IPS-15b (cell line): ENCODE measurements around the gene SLC38A6.

Experiments
- H3K27me3 ChIP-seq: one replicate; pipeline ENCODE4 v1.6.1; 2013; ENCODE audit warnings: low read length; ENCODE audit not compliant: control insufficient read depth, insufficient read depth
- H3K36me3 ChIP-seq: one replicate; pipeline ENCODE4 v1.6.1; 2013; ENCODE audit warnings: low read length; ENCODE audit not compliant: control insufficient read depth, insufficient read depth
- H3K4me1 ChIP-seq: one replicate; pipeline ENCODE4 v1.6.1; 2013; ENCODE audit warnings: mild to moderate bottlenecking, low read length; ENCODE audit not compliant: control insufficient read depth, insufficient read depth
- H3K4me3 ChIP-seq: one replicate; pipeline ENCODE4 v1.5.1; 2013; ENCODE audit warnings: low read depth, low read length
- H3K9ac ChIP-seq: one replicate; pipeline ENCODE4 v1.6.1; 2013; ENCODE audit warnings: low read depth, mild to moderate bottlenecking, low read length
- H3K9me3 ChIP-seq: one replicate; pipeline ENCODE4 v1.6.1; 2013; ENCODE audit warnings: mild to moderate bottlenecking, low read length; ENCODE audit not compliant: control insufficient read depth, insufficient read depth

Gene SLC38A6

DNA sequence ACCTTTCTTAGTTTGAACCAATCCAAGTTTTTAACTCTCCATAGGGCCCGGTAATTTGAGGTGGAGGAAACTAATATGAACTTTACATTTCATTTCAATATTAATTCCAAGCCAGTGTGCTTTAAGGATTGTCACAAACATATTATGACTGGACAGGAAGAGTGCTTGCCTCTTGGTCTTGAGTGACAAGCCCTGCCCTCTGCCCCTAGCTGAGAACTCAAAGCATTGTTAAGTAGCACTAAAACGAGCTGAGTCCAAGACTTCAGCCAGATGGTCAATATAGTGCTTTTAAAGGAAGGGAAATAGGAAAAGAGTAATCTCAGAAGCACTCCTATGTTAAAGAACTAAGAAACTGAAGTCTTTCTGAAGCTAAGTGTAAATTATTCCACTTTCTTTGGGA is 17.3 kb upstream of the SLC38A6 start:
- Histone ChIP-seq H3K9me3 (no peaks in the 10 kb centered on the region), H3K9ac (no peak overlapping the region), H3K4me3 (no peak overlapping the region), H3K27me3 (no peaks in the 10 kb centered on the region), H3K36me3 (no peaks in the 10 kb centered on the region), H3K4me1 (no peaks in the 10 kb centered on the region)

DNA sequence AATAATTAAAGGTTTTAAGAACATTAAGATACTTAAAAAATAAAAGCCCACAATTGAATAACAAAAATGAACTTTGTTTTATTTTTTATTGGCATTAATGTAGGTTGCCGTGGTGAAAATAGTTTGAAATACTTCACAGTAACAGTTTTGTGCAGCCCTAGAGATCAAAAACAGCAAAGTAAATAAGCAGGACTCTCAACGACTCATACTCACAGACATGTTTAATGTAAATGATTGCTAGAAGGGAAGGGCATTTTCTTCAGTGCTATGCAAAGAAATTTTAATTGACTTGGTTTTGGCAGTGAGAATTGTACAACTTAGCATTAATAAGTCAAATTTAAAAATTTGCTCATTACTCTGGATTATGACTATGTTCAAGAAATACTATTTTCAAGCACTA is 16.1 kb upstream of the SLC38A6 start:
- Histone ChIP-seq H3K9me3 (no peaks in the 10 kb centered on the region), H3K9ac (no peak overlapping the region), H3K27me3 (no peaks in the 10 kb centered on the region), H3K4me3 (no peak overlapping the region), H3K36me3 (no peaks in the 10 kb centered on the region), H3K4me1 (no peaks in the 10 kb centered on the region)

DNA sequence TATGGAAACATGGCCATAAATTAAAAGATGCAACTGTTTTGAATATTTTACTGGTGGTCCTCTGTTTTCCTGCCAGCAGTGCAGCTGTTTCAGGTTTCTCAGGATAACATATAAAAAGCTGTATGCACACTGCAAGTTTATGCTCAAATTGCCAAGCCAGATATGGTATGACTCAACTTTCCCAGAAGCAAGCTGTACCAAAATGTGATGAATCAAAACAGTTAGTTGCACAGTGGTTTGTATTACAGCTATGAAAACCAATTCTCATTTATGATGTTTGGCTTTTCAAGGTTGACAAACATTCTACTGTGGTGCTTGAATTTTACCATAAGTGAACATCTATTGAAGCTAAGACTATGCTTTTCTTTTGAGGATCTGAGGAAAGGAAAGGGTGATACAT is 15.6 kb upstream of the SLC38A6 start:
- H3K4me3 ChIP-seq, result no peak overlapping the region
- H3K9ac ChIP-seq, result no peak overlapping the region
- H3K9me3 ChIP-seq, result no peaks in the 10 kb centered on the region
- no peaks in the 10 kb centered on the region for H3K4me1 ChIP-seq
- H3K36me3 ChIP-seq, result no peaks in the 10 kb centered on the region
- H3K27me3 ChIP-seq, result no peaks in the 10 kb centered on the region

DNA sequence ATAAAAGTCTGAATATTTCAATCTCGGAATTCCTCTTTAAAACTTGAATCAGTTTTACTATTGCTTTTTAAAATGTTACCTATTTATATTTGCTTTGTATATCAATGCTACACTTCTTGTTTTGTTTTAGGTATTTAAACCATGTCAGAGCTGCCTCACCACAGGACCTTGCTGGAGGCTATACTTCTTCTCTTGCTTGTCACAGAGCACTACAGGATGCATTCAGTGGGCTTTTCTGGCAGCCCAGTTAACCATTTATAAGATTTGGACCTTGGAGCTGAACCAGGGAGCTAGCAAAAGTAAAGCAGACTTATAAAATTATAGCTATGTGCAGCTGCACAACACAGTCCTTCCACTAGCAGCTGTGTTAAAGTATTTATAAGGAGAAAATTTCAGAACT is 12.9 kb upstream of the SLC38A6 start:
- no peaks in the 10 kb centered on the region for H3K4me1 ChIP-seq
- no peaks in the 10 kb centered on the region for H3K27me3 ChIP-seq
- H3K36me3 ChIP-seq, result no peaks in the 10 kb centered on the region
- H3K9me3 ChIP-seq, result no peaks in the 10 kb centered on the region
- H3K4me3 ChIP-seq, result no peak overlapping the region
- H3K9ac ChIP-seq, result no peak overlapping the region

DNA sequence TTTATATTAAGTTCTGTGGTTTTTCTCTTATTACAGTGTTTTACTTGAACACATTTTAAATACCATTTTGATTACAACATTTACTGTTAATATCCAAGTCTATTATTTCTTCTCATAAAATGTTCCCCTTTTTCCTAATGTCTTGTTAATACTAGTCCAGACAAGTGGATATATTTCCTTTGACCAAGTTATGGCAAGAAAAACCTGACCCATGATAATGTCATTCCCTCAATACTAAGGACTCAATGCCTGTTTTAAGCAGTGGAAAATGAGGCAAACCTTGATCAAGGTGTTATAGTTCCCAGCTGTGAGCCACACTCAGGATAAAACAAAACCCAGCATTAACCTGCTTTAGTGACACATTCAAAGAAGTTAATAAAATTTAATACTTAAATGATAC is 12.4 kb upstream of the SLC38A6 start:
- no peaks in the 10 kb centered on the region for H3K36me3 ChIP-seq
- H3K9me3 ChIP-seq, result no peaks in the 10 kb centered on the region
- H3K4me3 ChIP-seq, result no peak overlapping the region
- H3K27me3 ChIP-seq, result no peaks in the 10 kb centered on the region
- no peaks in the 10 kb centered on the region for H3K4me1 ChIP-seq
- H3K9ac ChIP-seq, result no peak overlapping the region

DNA sequence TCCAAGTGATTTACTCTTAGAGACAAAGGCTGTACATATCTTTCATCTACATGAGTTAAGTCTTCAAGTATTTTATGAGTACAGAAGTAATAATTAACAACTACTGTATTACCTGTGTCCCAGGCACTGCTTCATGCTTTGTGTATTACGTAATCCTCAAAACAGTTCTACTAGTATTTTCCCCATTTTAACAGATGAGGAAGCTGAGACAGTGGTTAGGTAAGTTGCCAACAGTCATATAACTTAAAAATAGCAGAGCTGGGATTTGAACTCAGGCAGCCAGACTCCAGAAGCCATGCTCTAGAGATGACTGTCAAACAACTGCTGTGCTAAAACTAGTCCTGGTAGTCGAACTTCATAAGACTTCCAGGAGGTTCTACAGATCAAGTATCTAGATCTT is 10.9 kb upstream of the SLC38A6 start:
- Histone ChIP-seq H3K4me3 (no peak overlapping the region), H3K4me1 (no peaks in the 10 kb centered on the region), H3K27me3 (no peaks in the 10 kb centered on the region), H3K9me3 (no peaks in the 10 kb centered on the region), H3K36me3 (no peaks in the 10 kb centered on the region), H3K9ac (no peak overlapping the region)

DNA sequence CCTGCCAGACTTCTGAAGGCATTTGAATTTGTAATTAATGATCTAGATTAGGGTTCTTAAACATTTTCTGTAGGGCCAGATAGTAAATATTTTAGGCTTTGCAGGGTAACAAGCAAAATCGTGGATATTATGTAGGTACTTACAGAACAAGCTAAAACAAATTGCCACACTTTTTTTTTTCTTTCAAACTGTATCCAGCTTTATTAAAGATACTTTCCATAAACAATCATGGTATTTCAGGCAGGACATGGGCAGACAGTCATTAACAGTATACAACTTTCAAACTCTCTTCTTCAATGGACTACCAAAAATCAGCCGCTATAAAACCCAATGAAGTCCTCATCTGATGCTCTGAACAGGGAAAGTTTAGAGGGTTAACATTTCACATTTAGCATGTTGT is 9.8 kb upstream of the SLC38A6 start:
- H3K27me3 ChIP-seq, result no peaks in the 10 kb centered on the region
- H3K36me3 ChIP-seq, result no peaks in the 10 kb centered on the region
- H3K4me3 ChIP-seq, result no peak overlapping the region
- no peaks in the 10 kb centered on the region for H3K9me3 ChIP-seq
- H3K9ac ChIP-seq, result no peak overlapping the region
- no peaks in the 10 kb centered on the region for H3K4me1 ChIP-seq

DNA sequence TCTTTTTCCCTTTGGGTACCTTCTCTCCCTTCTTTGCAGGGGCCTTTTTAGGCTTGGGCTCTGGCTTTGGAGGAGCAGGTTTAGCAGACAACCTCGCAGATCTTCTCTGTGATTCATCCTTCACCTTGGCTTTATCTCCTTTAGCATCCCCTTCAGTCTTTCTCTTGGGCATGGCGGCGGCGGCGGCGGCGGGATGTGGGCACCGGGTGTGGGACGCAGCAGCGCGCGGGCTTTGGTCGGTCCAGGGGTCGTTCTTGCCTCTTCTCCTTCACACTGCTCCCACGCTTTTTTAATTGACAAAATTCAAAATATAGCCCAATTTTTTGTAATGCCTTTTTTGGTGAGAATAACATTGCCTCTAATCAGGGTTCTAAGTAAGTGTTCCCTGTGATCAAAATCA is 8.8 kb upstream of the SLC38A6 start:
- H3K4me1 ChIP-seq, result no peaks in the 10 kb centered on the region
- no peak overlapping the region for H3K9ac ChIP-seq
- H3K9me3 ChIP-seq, result no peaks in the 10 kb centered on the region
- H3K36me3 ChIP-seq, result no peaks in the 10 kb centered on the region
- H3K27me3 ChIP-seq, result no peaks in the 10 kb centered on the region
- H3K4me3 ChIP-seq, result no peak overlapping the region

DNA sequence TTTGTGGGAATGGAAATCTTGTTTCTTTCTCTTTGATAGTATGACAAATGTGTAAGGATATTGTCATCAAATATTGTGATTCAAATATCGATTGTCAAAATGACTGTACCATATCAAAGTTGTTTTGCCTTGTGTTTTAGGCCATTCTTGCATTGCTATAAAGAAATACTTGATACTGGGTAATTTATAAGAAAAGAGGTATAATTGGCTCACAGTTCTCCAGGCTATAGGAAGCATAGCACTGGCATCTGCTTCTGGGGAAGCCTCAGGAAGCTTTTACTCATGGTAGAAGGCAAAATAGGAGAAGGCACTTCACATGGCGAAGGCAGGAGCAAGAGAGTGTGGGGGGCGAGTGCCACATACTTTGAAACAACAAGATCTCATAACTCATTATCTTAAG is 8.0 kb upstream of the SLC38A6 start:
- H3K9me3 ChIP-seq, result no peaks in the 10 kb centered on the region
- H3K36me3 ChIP-seq, result no peaks in the 10 kb centered on the region
- no peaks in the 10 kb centered on the region for H3K4me1 ChIP-seq
- no peaks in the 10 kb centered on the region for H3K27me3 ChIP-seq
- no peak overlapping the region for H3K4me3 ChIP-seq
- no peak overlapping the region for H3K9ac ChIP-seq

DNA sequence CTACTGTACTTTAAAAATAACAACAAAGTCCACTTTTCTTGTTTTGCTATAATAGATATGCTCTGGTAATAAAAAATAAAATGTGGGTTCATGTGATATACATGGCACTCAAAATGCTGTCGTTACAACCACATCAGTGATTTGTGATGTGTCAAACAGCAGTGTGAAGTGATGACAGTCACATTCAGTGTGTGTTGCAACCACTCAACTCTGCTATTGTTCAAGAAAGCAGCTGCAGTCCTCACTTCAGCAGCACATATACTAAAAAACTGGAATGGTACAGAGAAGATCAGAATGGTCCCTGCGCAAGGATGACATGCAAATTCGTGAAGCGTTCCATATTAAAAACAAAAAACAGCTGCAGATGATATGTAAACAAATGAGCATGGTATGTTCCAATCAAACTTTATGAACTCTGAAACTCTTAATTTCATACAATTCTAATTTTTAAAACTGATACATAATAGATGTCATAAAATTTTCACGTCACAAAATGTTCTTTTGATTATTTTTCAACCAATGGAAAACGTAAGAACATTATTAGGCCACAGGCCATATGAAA is 6.9 kb upstream of the SLC38A6 start:
- H3K36me3 ChIP-seq, result no peaks in the 10 kb centered on the region
- no peaks in the 10 kb centered on the region for H3K9me3 ChIP-seq
- H3K4me1 ChIP-seq, result no peaks in the 10 kb centered on the region
- H3K4me3 ChIP-seq, result no peak overlapping the region
- no peaks in the 10 kb centered on the region for H3K27me3 ChIP-seq
- H3K9ac ChIP-seq, result no peak overlapping the region

DNA sequence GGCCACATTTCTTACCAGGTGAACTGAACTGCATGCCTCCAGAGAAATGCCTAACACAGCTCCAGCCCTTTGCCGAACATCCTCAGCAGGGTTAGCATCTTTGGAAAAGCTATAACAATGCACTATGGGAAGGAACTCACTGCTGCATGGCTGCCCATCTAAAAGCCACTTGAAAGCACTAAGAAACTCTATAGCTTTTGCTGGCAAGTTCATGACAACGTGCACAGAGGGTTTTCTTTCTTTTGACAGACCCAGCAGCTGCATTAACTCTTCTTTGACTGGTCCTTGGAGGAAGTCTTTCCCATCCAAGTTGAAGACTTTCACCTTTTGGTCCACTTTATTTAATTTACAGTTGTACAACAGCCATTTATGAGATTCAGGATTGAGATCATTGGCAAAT is 5.5 kb upstream of the SLC38A6 start:
- H3K9ac ChIP-seq, result no peak overlapping the region
- no peak overlapping the region for H3K4me3 ChIP-seq
- no peaks in the 10 kb centered on the region for H3K4me1 ChIP-seq
- H3K27me3 ChIP-seq, result no peaks in the 10 kb centered on the region
- no peaks in the 10 kb centered on the region for H3K9me3 ChIP-seq
- H3K36me3 ChIP-seq, result no peaks in the 10 kb centered on the region

DNA sequence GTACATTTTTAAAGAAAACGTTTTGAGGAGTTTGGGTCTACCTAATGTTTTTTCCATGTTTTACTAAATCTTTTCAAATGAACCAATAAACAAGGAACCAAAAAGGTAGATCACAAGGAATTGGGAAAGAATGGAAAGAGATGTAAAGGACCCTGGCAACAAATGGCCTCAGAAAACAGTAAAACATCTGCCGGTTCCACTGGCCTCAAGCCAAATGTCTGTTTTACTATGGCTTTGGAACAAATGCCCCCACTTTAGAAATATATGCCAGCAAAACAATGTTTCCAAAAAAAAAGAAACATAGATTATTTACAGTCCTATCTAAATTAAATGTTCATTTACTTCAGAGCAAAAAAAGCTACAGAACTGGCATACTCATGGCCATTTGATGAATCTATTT is 3.2 kb upstream of the SLC38A6 start:
- no peak overlapping the region for H3K9ac ChIP-seq
- H3K9me3 ChIP-seq, result no peaks in the 10 kb centered on the region
- no peak overlapping the region for H3K4me3 ChIP-seq
- no peaks in the 10 kb centered on the region for H3K27me3 ChIP-seq
- no peaks in the 10 kb centered on the region for H3K36me3 ChIP-seq
- no peaks in the 10 kb centered on the region for H3K4me1 ChIP-seq
